HCT116 (cell line): Measurements from ENCODE around the gene PRR7.

Source experiments
- ELF1 ChIP-seq: IDR thresholded peaks from 2 replicates; pipeline ENCODE4 v1.6.1; 2012; ENCODE audit warnings: low read depth, borderline replicate concordance
- JUND ChIP-seq: IDR thresholded peaks from 2 replicates; pipeline ENCODE4 v1.6.1; 2012
- POLR2AphosphoS5 ChIP-seq: IDR thresholded peaks from 2 replicates; pipeline ENCODE4 v1.6.1; 2011; ENCODE audit warnings: mild to moderate bottlenecking, low read depth, low read length, moderate library complexity
- TF ChIP-seq, protein P1 (sequence below), 3 experiments: fragments of 200-600 bp in 1 of 3; sonication (generic) in 1 of 3; IDR thresholded peaks in 2 of 3; conservative IDR thresholded peaks in 1 of 3; 2 replicates each; pipeline ENCODE4 v1.5.1; 2012 to 2017; ENCODE audit warnings: low read depth in 2 of 3, low read length in 2 of 3, antibody characterized with exemption in 1 of 3, borderline replicate concordance in 1 of 3, control low read depth in 1 of 3, mild to moderate bottlenecking in 1 of 3, mixed read lengths in 1 of 3, mixed run types in 1 of 3, moderate library complexity in 1 of 3; ENCODE audit not compliant: insufficient read depth in 1 of 3
- TF ChIP-seq, protein P2 (sequence below): IDR thresholded peaks from 2 replicates; pipeline ENCODE4 v1.6.1; 2012; ENCODE audit warnings: low read depth

DNA sequence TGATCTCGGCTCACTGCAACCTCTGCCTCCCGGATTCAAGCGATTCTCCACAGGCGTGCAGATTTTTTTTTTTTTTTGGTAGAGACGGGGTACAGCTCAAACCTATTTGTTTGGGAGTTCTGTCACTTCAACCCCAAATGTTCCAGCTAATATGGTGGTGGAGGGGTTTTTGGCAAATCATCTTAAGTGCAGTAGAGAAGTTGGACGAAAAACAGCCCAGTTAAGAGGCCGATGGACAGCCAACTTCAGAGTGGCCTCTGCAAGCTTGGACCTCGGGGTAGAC lies 756 bp upstream of the PRR7 start:
- TF ChIP-seq, protein P1, sequence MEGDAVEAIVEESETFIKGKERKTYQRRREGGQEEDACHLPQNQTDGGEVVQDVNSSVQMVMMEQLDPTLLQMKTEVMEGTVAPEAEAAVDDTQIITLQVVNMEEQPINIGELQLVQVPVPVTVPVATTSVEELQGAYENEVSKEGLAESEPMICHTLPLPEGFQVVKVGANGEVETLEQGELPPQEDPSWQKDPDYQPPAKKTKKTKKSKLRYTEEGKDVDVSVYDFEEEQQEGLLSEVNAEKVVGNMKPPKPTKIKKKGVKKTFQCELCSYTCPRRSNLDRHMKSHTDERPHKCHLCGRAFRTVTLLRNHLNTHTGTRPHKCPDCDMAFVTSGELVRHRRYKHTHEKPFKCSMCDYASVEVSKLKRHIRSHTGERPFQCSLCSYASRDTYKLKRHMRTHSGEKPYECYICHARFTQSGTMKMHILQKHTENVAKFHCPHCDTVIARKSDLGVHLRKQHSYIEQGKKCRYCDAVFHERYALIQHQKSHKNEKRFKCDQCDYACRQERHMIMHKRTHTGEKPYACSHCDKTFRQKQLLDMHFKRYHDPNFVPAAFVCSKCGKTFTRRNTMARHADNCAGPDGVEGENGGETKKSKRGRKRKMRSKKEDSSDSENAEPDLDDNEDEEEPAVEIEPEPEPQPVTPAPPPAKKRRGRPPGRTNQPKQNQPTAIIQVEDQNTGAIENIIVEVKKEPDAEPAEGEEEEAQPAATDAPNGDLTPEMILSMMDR (IDR thresholded peaks at IDR 0.05 in 2 of 3, conservative IDR thresholded peaks at IDR 0.05 in 1 of 3; ENCODE audit: borderline replicate concordance in 1 of 3, insufficient read depth in 1 of 3, low read depth in 2 of 3, low read length in 2 of 3), result no peak
- TF ChIP-seq ELF1, result no peak
- TF ChIP-seq, protein P2, sequence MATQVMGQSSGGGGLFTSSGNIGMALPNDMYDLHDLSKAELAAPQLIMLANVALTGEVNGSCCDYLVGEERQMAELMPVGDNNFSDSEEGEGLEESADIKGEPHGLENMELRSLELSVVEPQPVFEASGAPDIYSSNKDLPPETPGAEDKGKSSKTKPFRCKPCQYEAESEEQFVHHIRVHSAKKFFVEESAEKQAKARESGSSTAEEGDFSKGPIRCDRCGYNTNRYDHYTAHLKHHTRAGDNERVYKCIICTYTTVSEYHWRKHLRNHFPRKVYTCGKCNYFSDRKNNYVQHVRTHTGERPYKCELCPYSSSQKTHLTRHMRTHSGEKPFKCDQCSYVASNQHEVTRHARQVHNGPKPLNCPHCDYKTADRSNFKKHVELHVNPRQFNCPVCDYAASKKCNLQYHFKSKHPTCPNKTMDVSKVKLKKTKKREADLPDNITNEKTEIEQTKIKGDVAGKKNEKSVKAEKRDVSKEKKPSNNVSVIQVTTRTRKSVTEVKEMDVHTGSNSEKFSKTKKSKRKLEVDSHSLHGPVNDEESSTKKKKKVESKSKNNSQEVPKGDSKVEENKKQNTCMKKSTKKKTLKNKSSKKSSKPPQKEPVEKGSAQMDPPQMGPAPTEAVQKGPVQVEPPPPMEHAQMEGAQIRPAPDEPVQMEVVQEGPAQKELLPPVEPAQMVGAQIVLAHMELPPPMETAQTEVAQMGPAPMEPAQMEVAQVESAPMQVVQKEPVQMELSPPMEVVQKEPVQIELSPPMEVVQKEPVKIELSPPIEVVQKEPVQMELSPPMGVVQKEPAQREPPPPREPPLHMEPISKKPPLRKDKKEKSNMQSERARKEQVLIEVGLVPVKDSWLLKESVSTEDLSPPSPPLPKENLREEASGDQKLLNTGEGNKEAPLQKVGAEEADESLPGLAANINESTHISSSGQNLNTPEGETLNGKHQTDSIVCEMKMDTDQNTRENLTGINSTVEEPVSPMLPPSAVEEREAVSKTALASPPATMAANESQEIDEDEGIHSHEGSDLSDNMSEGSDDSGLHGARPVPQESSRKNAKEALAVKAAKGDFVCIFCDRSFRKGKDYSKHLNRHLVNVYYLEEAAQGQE, result no peak
- TF ChIP-seq JUND, result no peak
- TF ChIP-seq POLR2AphosphoS5, result no peak
